SJCRH30 (cell line): ENCODE data around the gene SEC23A. TPM values are rescaled to one million over a fixed set of nuclear protein-coding genes. Genes with fewer than 3 reads are reported as not detected.
"Not testable (repeated sequence)": the region's sequence is repeated elsewhere in the genome, so short reads cannot be mapped to it uniquely, and the experiment has no call there.

Experiments used
- DNase-seq, 2 experiments: peaks; one replicate each; pipeline ENCODE4 v3.0.0-alpha.2; 2015 to 2020
- H3K27ac ChIP-seq: fragments of 250-450 bp; sonication (Bioruptor Pico); 2 replicates; pipeline ENCODE4 v1.5.1; 2020; ENCODE audit warnings: mild to moderate bottlenecking, moderate library complexity
- H3K27me3 ChIP-seq: fragments of 250-450 bp; sonication (Bioruptor Pico); 2 replicates; pipeline ENCODE4 v1.5.1; 2020; ENCODE audit warnings: mild to moderate bottlenecking, moderate library complexity
- H3K36me3 ChIP-seq: fragments of 250-450 bp; sonication (Bioruptor Pico); 2 replicates; pipeline ENCODE4 v1.5.1; 2020; ENCODE audit warnings: mild to moderate bottlenecking, moderate library complexity
- H3K4me1 ChIP-seq: fragments of 250-450 bp; sonication (Bioruptor Pico); 2 replicates; pipeline ENCODE4 v1.5.1; 2020; ENCODE audit warnings: mild to moderate bottlenecking, moderate library complexity
- H3K4me3 ChIP-seq: fragments of 250-450 bp; sonication (Bioruptor Pico); 2 replicates; pipeline ENCODE4 v1.5.1; 2020; ENCODE audit warnings: mild to moderate bottlenecking, moderate library complexity
- H3K9me3 ChIP-seq: fragments of 250-450 bp; sonication (Bioruptor Pico); replicated peaks from 2 replicates; pipeline ENCODE4 v1.5.1; 2020; ENCODE audit warnings: mild to moderate bottlenecking, moderate library complexity
- total RNA-seq: library from RNA; depleted of rRNA; stranded (reverse); fragments of >200 nt; shearing (Covaris generic); gene quantifications from 2 replicates; pipeline ENCODE4 v1.2.3, GENCODE V29; 2014

Gene SEC23A
- total RNA-seq, 1 experiment from 2014 or later = 147 TPM

GRCh38 chr14:39025810-39026627 lies 77.0 kb downstream of the SEC23A start:
- Histone ChIP-seq H3K27ac (no peak overlapping the region), H3K4me1 (no peaks in the 10 kb centered on the region; the same call in 1 of the 2 replicates), H3K9me3 (no peaks in the 10 kb centered on the region), H3K4me3 (no peak overlapping the region), H3K36me3 (peaks cover 10% of the 10 kb centered on the region), H3K27me3 (no peaks in the 10 kb centered on the region)
- no peak for DNase-seq

DNA sequence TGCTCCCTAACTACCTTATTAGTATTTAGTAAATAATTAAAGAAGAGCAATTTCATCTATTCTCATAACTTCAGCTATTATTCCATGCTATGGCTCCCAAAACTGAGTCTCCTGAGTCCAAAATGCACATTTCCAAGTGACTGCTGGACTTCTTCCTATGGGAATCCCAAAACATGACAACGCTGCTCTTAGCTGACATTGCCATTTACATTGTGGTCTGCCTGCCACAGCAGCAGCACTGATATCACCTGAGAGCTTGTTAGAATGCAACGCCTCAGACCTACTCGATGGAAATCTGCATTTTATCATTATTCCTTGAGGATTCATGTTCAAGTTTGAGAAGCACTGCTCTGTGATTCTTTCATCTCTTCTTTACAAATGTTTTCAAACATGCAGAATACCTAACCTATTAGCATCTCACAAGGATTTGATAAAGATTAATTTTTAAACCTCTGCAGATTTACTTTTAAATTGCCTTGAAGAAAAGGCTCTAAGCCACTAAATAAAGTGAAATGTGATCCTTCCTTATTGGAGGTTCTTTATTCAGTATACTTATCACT lies 77.7 kb downstream of the SEC23A start:
- Histone ChIP-seq H3K4me3 (no peak overlapping the region), H3K27me3 (no peaks in the 10 kb centered on the region), H3K36me3 (0 out of 2 replicates have a peak, but pooled peaks cover 4% of the 10 kb centered on the region), H3K4me1 (no peaks in the 10 kb centered on the region; the same call in 1 of the 2 replicates), H3K9me3 (no peaks in the 10 kb centered on the region), H3K27ac (no peak overlapping the region)
- DNase-seq = no peak

DNA sequence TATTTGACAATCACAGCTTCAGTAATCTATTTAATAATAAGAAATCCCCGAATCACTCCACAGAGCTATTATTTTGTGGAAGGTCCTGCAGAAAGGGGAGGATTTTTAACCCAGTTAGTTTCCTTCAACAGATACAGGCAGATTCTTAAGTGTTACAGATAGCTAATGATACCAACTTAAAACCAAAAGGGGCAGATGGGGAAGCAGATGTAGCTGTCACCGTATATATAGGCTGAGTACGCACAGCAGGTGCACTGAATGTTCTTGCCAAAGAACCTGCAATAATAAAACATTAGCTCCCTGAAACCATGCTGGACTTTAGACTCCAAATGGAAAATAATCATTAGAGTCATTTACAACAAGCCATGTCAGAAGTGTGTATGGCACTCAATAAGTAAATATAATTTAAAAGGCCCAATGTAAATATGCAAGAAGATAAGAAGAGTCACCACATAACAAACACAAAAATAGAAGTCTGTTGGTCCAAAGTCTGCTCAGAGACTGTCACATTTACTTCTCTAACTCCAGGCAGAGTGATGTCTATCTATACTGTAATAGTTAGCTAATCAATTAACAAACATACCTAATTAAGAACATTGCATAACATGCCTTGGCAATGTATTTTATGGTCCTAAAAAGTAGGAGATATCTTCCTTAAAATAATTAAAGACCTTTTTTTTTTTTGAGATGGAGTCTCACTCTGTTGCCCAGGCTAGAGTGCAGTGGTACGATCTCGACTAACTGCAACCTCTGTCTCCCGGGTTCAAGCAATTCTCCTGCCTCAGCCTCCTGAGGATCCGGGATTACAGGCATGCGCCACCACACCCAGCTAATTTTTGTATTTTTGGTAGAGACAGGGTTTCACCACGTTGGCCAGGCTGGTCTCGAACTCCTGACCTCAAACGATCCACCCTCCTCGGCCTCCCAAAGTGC lies 78.8 kb downstream of the SEC23A start:
- Histone ChIP-seq H3K4me3 (no peak overlapping the region), H3K27ac (no peak overlapping the region), H3K27me3 (no peaks in the 10 kb centered on the region), H3K9me3 (no peaks in the 10 kb centered on the region), H3K4me1 (no peaks in the 10 kb centered on the region; the same call in 1 of the 2 replicates), H3K36me3 (0 out of 2 replicates have a peak, but pooled peaks cover 4% of the 10 kb centered on the region)
- peak; percentile 19 to 52 for DNase-seq

GRCh38 chr14:39017096-39018016 lies 85.7 kb downstream of the SEC23A start:
- H3K27me3 ChIP-seq, H3K4me1 ChIP-seq, H3K9me3 ChIP-seq, H3K27ac ChIP-seq, DNase-seq, H3K4me3 ChIP-seq, H3K36me3 ChIP-seq: not testable (repeated sequence)

DNA sequence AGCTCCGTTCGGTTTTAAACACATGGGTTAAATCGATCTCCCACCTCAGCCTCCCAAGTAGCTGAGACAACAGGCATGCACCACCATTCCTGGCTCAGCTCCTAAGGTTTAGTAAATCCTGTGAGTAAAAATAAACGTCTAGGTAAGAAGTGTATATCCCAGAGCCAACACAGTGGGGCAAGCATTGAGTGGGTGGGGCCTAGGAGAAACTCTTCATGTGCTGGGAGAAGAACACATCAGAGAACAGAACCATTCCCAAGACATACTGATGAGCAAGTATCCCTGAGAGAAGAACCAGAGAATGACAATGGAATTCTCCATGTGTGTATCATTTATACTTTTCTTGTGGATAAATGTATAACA lies 86.3 kb downstream of the SEC23A start:
- DNase-seq = no peak
- Histone ChIP-seq H3K9me3 (0 out of 2 replicates have a peak, but pooled peaks cover 2% of the 10 kb centered on the region), H3K27me3 (no peaks in the 10 kb centered on the region)

GRCh38 chr14:39015964-39016577 lies 87.0 kb downstream of the SEC23A start:
- H3K36me3 ChIP-seq = no peaks in the 10 kb centered on the region
- no peak for DNase-seq
- H3K4me1 ChIP-seq = no peaks in the 10 kb centered on the region
- H3K4me3 ChIP-seq = no peak overlapping the region
- 0 out of 2 replicates have a peak, but pooled peaks cover 2% of the 10 kb centered on the region for H3K9me3 ChIP-seq
- no peak overlapping the region for H3K27ac ChIP-seq
- H3K27me3 ChIP-seq = no peaks in the 10 kb centered on the region

More for the DNA sequence above, 86.3 kb downstream of the SEC23A start:
- no peak overlapping the region for H3K4me3 ChIP-seq
- H3K4me1 ChIP-seq = no peaks in the 10 kb centered on the region
- H3K36me3 ChIP-seq = no peaks in the 10 kb centered on the region
- no peak overlapping the region for H3K27ac ChIP-seq

- H3K36me3 ChIP-seq = no peaks in the 10 kb centered on the region
- H3K9me3 ChIP-seq = 0 out of 2 replicates have a peak, but pooled peaks cover 2% of the 10 kb centered on the region
- peak; percentile 31 to 80 for DNase-seq
- no peak overlapping the region for H3K4me3 ChIP-seq
- no peaks in the 10 kb centered on the region for H3K27me3 ChIP-seq
- H3K4me1 ChIP-seq = no peaks in the 10 kb centered on the region
- H3K27ac ChIP-seq = no peak overlapping the region
Observed at GRCh38 chr14:39015360-39015961, 87.6 kb downstream of the SEC23A start.

DNA sequence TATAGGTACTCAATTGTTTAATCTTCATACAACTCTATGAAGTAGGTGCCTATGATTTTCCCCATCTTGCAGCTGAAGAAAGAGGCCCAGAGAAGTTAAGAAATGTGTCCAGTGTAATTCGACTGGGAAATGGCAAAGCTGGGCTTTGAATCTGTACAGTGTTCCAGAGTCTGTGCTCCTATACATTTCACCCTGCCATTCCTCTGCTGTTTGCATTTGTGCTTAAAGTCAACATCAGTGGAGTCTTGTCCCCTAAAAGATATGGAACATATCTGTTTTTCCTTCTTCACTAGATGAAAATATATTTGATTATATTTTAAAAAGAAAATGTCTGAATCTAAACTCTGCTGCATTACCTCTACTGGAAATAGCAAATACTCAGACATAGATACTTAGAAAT lies 88.6 kb downstream of the SEC23A start:
- no peaks in the 10 kb centered on the region for H3K27me3 ChIP-seq
- DNase-seq = no peak
- no peak overlapping the region for H3K27ac ChIP-seq
- no peaks in the 10 kb centered on the region for H3K4me1 ChIP-seq
- no peaks in the 10 kb centered on the region for H3K36me3 ChIP-seq
- 0 out of 2 replicates have a peak, but pooled peaks cover 2% of the 10 kb centered on the region for H3K9me3 ChIP-seq
- no peak overlapping the region for H3K4me3 ChIP-seq

GRCh38 chr14:39008965-39009364 lies 94.1 kb downstream of the SEC23A start:
- DNase-seq, H3K4me1 ChIP-seq, H3K36me3 ChIP-seq, H3K9me3 ChIP-seq, H3K4me3 ChIP-seq, H3K27ac ChIP-seq, H3K27me3 ChIP-seq: not testable (repeated sequence)

- Histone ChIP-seq H3K9me3 (no peaks in the 10 kb centered on the region), H3K4me1 (no peaks in the 10 kb centered on the region), H3K4me3 (no peak overlapping the region), H3K36me3 (no peaks in the 10 kb centered on the region), H3K27me3 (no peaks in the 10 kb centered on the region), H3K27ac (no peak overlapping the region)
- no peak for DNase-seq
Observed at GRCh38 chr14:39006721-39007410, 96.2 kb downstream of the SEC23A start.

GRCh38 chr14:39005044-39005880 lies 97.8 kb downstream of the SEC23A start:
- no peaks in the 10 kb centered on the region for H3K36me3 ChIP-seq
- H3K27me3 ChIP-seq = no peaks in the 10 kb centered on the region
- no peak for DNase-seq
- no peak overlapping the region for H3K4me3 ChIP-seq
- no peaks in the 10 kb centered on the region for H3K4me1 ChIP-seq
- H3K27ac ChIP-seq = no peak overlapping the region
- no peaks in the 10 kb centered on the region for H3K9me3 ChIP-seq

DNA sequence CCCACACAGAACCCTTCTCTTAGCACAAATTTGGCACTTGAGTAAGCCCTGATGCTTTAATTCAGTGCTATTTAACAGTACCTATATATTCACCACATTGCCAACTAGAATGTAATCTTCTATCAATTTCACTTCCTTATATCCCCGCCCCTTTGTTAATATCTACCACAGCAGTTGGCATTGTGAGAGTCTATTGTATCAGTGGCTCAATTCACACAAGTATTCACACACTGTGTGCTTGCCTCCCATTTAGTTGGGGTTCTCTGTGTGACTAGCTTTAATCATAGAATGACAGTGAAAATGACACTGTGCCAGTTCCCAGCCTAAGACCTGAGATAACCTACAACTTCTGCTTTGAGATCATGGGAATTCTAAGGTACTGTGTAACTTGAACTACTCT lies 103.1 kb downstream of the SEC23A start:
- Histone ChIP-seq H3K4me1 (no peaks in the 10 kb centered on the region), H3K36me3 (no peaks in the 10 kb centered on the region), H3K9me3 (no peaks in the 10 kb centered on the region), H3K4me3 (no peak overlapping the region), H3K27ac (no peak overlapping the region), H3K27me3 (no peaks in the 10 kb centered on the region)
- no peak for DNase-seq
